HCT116 (cell line): Measurements from ENCODE around the gene CEP170B. TPM values are rescaled to one million over a fixed set of nuclear protein-coding genes. Genes with fewer than 3 reads are reported as not detected.

Source experiments
- ATAC-seq: fragments of 200-7000 bp; cut with Tn5 transposase; 2 replicates; pipeline ENCODE4 v1.9.1; 2020; ENCODE audit warnings: mild to moderate bottlenecking, moderate library complexity
- BruUV-seq: library from RNA; stranded (reverse); fragments of 400-500 nt; replicated peaks from 2 replicates; lab custom pipeline; 2021; lab: Mats Ljungman, UMichigan
- CTCF ChIA-PET: fragments of 300-600 bp; sonication (Branson Sonifier 250); formaldehyde crosslinking; loops from one replicate; lab custom pipeline; 2021; ENCODE audit warnings: antibody characterized with exemption; lab: Charles Lee
- POLR2A ChIA-PET: fragments of 300-600, 350-600 bp; sonication (Branson Sonifier 250); formaldehyde crosslinking; loops from one replicate; lab custom pipeline; 2021; ENCODE audit warnings: antibody characterized with exemption; lab: Charles Lee
- RAD21 ChIA-PET, 2 experiments: fragments of 300-600 bp; sonication (Branson Sonifier 250); formaldehyde crosslinking; loops; one replicate each; lab custom pipeline; 2023; ENCODE audit warnings: low total read pairs in 2 of 2; ENCODE audit not compliant: uncharacterized antibody in 2 of 2, unreplicated experiment in 2 of 2, low non-redundant PET in 1 of 2; lab: Charles Lee
- DNase-seq: peaks from one replicate; pipeline ENCODE4 v3.0.0-alpha.2; 2010; ENCODE audit warnings: low read depth, low spot score
- H2AFZ ChIP-seq: fragments of 200-600 bp; shearing (Covaris generic), sonication (generic); 2 replicates; pipeline ENCODE4 v1.6.1; 2017; ENCODE audit warnings: low read depth, mixed run types, mixed read lengths, antibody characterized with exemption, low read length; ENCODE audit not compliant: poor library complexity, severe bottlenecking
- H3K27ac ChIP-seq: 2 replicates; pipeline ENCODE4 v1.5.1; 2012; ENCODE audit warnings: low read depth, low read length
- H3K27me3 ChIP-seq: fragments of 200-600 bp; sonication (generic); 2 replicates; pipeline ENCODE4 v1.6.1; 2016; ENCODE audit warnings: mixed run types, low read length, mixed read lengths; ENCODE audit not compliant: insufficient read depth
- H3K36me3 ChIP-seq, 2 experiments: fragments of 200-500 bp in 1 of 2; fragments of 200-600 bp in 1 of 2; sonication (Bioruptor generic) in 1 of 2; sonication (generic) in 1 of 2; 2 replicates each; pipeline versions ENCODE4 v1.5.1 to v1.6.1; 2014 to 2016; ENCODE audit warnings: low read length in 2 of 2, inconsistent platforms in 1 of 2, mixed read lengths in 1 of 2, mixed run types in 1 of 2; ENCODE audit not compliant: insufficient read depth in 2 of 2, control insufficient read depth in 1 of 2
- H3K4me1 ChIP-seq, 2 experiments: fragments of 200-600 bp in 1 of 2; sonication (generic) in 1 of 2; 2 replicates each; pipeline versions ENCODE4 v1.5.1 to v1.6.1; 2012 to 2017; ENCODE audit warnings: low read length in 2 of 2, inconsistent platforms in 1 of 2, mild to moderate bottlenecking in 1 of 2, mixed read lengths in 1 of 2, mixed run types in 1 of 2, moderate library complexity in 1 of 2; ENCODE audit not compliant: insufficient read depth in 2 of 2, control insufficient read depth in 1 of 2
- H3K4me2 ChIP-seq: fragments of 200-600 bp; sonication (generic); 2 replicates; pipeline ENCODE4 v1.6.1; 2017; ENCODE audit warnings: mixed run types, low read length, mixed read lengths
- H3K4me3 ChIP-seq, 2 experiments: fragments of 200-600 bp in 1 of 2; sonication (generic) in 1 of 2; replicated peaks in 1 of 2; 2 replicates each; pipeline ENCODE4 v1.5.1; 2011 to 2016; ENCODE audit warnings: low read length in 2 of 2, control low read depth in 1 of 2, low read depth in 1 of 2, mild to moderate bottlenecking in 1 of 2, mixed read lengths in 1 of 2, mixed run types in 1 of 2
- H3K79me2 ChIP-seq: fragments of 200-600 bp; sonication (generic); 2 replicates; pipeline ENCODE4 v1.6.1; 2017; ENCODE audit warnings: mild to moderate bottlenecking, mixed run types, low read length, moderate library complexity, mixed read lengths; ENCODE audit not compliant: insufficient read depth
- H3K9ac ChIP-seq: fragments of 200-600 bp; sonication (generic); 2 replicates; pipeline ENCODE4 v1.6.1; 2016; ENCODE audit warnings: low read length, mixed read lengths
- H3K9me2 ChIP-seq: fragments of 200-600 bp; sonication (generic), shearing (Covaris generic); 2 replicates; pipeline ENCODE4 v1.6.1; 2017; ENCODE audit warnings: mixed run types, mild to moderate bottlenecking, moderate library complexity; ENCODE audit not compliant: insufficient read depth
- H3K9me3 ChIP-seq, 2 experiments: fragments of 200-500 bp in 1 of 2; fragments of 200-600 bp in 1 of 2; sonication (Bioruptor generic) in 1 of 2; sonication (generic) in 1 of 2; 2 replicates each; pipeline ENCODE4 v1.6.1; 2014 to 2017; ENCODE audit warnings: low read length in 2 of 2, mixed read lengths in 2 of 2, inconsistent platforms in 1 of 2, low read depth in 1 of 2, mild to moderate bottlenecking in 1 of 2, mixed run types in 1 of 2, moderate library complexity in 1 of 2; ENCODE audit not compliant: control insufficient read depth in 1 of 2, insufficient read depth in 1 of 2
- H4K20me1 ChIP-seq: fragments of 200-600 bp; sonication (generic), shearing (Covaris generic); 2 replicates; pipeline ENCODE4 v1.6.1; 2017; ENCODE audit warnings: mixed run types, mild to moderate bottlenecking, moderate library complexity; ENCODE audit not compliant: insufficient read depth
- ATF3 ChIP-seq: IDR thresholded peaks from 2 replicates; pipeline ENCODE4 v1.6.1; 2012
- CBX3 ChIP-seq: IDR thresholded peaks from 2 replicates; pipeline ENCODE4 v1.6.1; 2012; ENCODE audit warnings: low read depth
- CTCF ChIP-seq, 3 experiments: fragments of 200-600 bp in 1 of 3; sonication (generic) in 1 of 3; IDR thresholded peaks in 2 of 3; conservative IDR thresholded peaks in 1 of 3; 2 replicates each; pipeline ENCODE4 v1.5.1; 2012 to 2017; ENCODE audit warnings: low read depth in 2 of 3, low read length in 2 of 3, antibody characterized with exemption in 1 of 3, borderline replicate concordance in 1 of 3, control low read depth in 1 of 3, mild to moderate bottlenecking in 1 of 3, mixed read lengths in 1 of 3, mixed run types in 1 of 3, moderate library complexity in 1 of 3; ENCODE audit not compliant: insufficient read depth in 1 of 3
- EGR1 ChIP-seq: IDR thresholded peaks from 2 replicates; pipeline ENCODE4 v1.6.1; 2012; ENCODE audit warnings: low read depth
- EZH2phosphoT487 ChIP-seq: fragments of 200-600 bp; IDR thresholded peaks from 2 replicates; pipeline ENCODE4 v1.6.1; 2018; ENCODE audit warnings: antibody characterized with exemption, borderline replicate concordance
- FOSL1 ChIP-seq: IDR thresholded peaks from 2 replicates; pipeline ENCODE4 v1.6.1; 2012; ENCODE audit warnings: low read depth
- POLR2A ChIP-seq: IDR thresholded peaks from 2 replicates; pipeline ENCODE4 v1.7.0; 2011; ENCODE audit warnings: borderline replicate concordance; ENCODE audit not compliant: insufficient read depth, insufficient read length; ENCODE audit errors: extremely low read depth
- POLR2AphosphoS5 ChIP-seq: IDR thresholded peaks from 2 replicates; pipeline ENCODE4 v1.6.1; 2011; ENCODE audit warnings: mild to moderate bottlenecking, low read depth, low read length, moderate library complexity
- RAD21 ChIP-seq: IDR thresholded peaks from 2 replicates; pipeline ENCODE4 v1.6.1; 2012; ENCODE audit warnings: low read depth, mild to moderate bottlenecking
- SP1 ChIP-seq: IDR thresholded peaks from 2 replicates; pipeline ENCODE4 v1.6.1; 2012; ENCODE audit warnings: low read depth
- YY1 ChIP-seq: IDR thresholded peaks from 2 replicates; pipeline ENCODE4 v1.6.1; 2011; ENCODE audit warnings: low read length, low read depth, moderate library complexity, mild to moderate bottlenecking; ENCODE audit not compliant: insufficient replicate concordance; ENCODE audit errors: extremely low read depth
- ZNF274 ChIP-seq: fragments of 200-500 bp; sonication (Bioruptor generic); IDR thresholded peaks from 2 replicates; pipeline ENCODE4 v1.6.1; 2014; ENCODE audit warnings: mild to moderate bottlenecking, low read depth, low read length, inconsistent platforms
- intact Hi-C: fragments of 100-400 bp; cut with micrococcal nuclease; formaldehyde crosslinking; loops from 2 replicates; pipeline ENCODE4 v1.10.0; 2022
- total RNA-seq: library from RNA; stranded (reverse); gene quantifications from one replicate; pipeline ENCODE4 v1.2.1, GENCODE V29; 2021; ENCODE audit not compliant: unreplicated experiment

Gene CEP170B
- total RNA-seq, 1 experiment from 2014 or later, result 45.9 TPM

GRCh38 chr14:104872469-104873341, 7.6 kb downstream of the CEP170B start (continued):
- TF ChIP-seq ZNF274, result no peak
- no peak for TF ChIP-seq ATF3
- TF ChIP-seq SP1, result no peak
- TF ChIP-seq FOSL1, result no peak
- no peak for TF ChIP-seq POLR2A
- TF ChIP-seq YY1, result no peak

GRCh38 chr14:104873380-104874055, 8.4 kb downstream of the CEP170B start:
- 0 out of 2 replicates have a peak overlapping the region, but pooled peaks have one; percentile 14 for H3K27ac ChIP-seq
- ChIA-PET POLR2A (no interaction called here), CTCF (no interaction called here), RAD21 (no interaction called here)
- TF ChIP-seq ATF3 (no peak), EGR1 (no peak), EZH2phosphoT487 (no peak), CBX3 (no peak), POLR2AphosphoS5 (no peak), POLR2A (no peak), RAD21 (no peak), CTCF (IDR thresholded peaks at IDR 0.05 in 2 of 3, conservative IDR thresholded peaks at IDR 0.05 in 1 of 3; ENCODE audit: borderline replicate concordance in 1 of 3, insufficient read depth in 1 of 3, low read depth in 2 of 3, low read length in 2 of 3) (no peak)
- peaks cover 6% of the 10 kb centered on the region; the same call in 1 of the 2 replicates for H4K20me1 ChIP-seq
- H3K27me3 ChIP-seq, result no peaks in the 10 kb centered on the region
- H3K4me2 ChIP-seq, result no peak overlapping the region
- H3K79me2 ChIP-seq, result peaks cover 74% of the 10 kb centered on the region
- H2AFZ ChIP-seq, result no peak overlapping the region
- no peak for DNase-seq
- peaks cover 2 to 12% of the 10 kb centered on the region in 2 experiments; a peak in 1 of 4 replicates for H3K36me3 ChIP-seq
- no peaks in the 10 kb centered on the region for H3K9me2 ChIP-seq
- intact Hi-C loops, result no loop called here
- BruUV-seq, result no TSS peak
- no peaks in the 10 kb centered on the region for H3K9me3 ChIP-seq
- no peak for ATAC-seq
- H3K4me1 ChIP-seq, result peaks cover 7 to 9% of the 10 kb centered on the region in 2 experiments; a peak in 3 of 4 replicates
- H3K4me3 ChIP-seq, result no peak overlapping the region
- H3K9ac ChIP-seq, result no peak overlapping the region
